HL-60 (cell line): ENCODE data around the gene RASAL2.

Source experiments
- CTCF ChIP-seq: IDR thresholded peaks from one replicate; pipeline ENCODE4 v1.5.1; 2011; ENCODE audit warnings: low read length, control low read depth, inconsistent platforms; ENCODE audit not compliant: insufficient read depth
- POLR2AphosphoS5 ChIP-seq: IDR thresholded peaks from 2 replicates; pipeline ENCODE4 v1.6.1; 2012; ENCODE audit warnings: low read depth

DNA sequence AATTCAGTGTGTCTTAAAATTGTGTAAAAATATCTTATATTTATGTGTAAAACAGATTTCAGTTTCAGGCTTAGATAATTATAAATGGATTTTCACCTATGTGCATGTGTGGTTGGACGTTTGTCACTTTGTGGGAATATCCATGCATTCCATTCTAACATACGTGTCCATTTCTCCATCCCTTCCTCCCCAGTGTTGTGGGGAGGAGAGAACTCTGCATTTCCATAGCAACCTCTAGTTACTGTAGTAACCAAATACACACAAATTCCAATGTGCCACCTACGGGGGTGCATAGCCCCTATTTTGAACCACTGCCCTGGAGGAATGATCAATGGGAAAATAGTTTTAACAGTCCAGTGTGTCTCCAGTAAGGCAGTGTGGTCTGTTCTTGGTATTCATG lies 79.0 kb downstream of the RASAL2 start:
- TF ChIP-seq CTCF (no peak), POLR2AphosphoS5 (no peak)
